GM19239 (cell line): ENCODE results near the gene PML.
A peak's percentile ranks its signal among the peaks of the same experiment; 100 is the strongest.

Source experiments
- DNase-seq: peaks from one replicate; pipeline ENCODE4 v3.0.0; 2011; ENCODE audit warnings: low spot score; ENCODE audit not compliant: insufficient read length
- FAIRE-seq: peaks from 2 replicates; lab custom pipeline; 2011; peaks lifted over from hg19 to GRCh38; lab: Jason Lieb, UNC

Gene PML

DNA sequence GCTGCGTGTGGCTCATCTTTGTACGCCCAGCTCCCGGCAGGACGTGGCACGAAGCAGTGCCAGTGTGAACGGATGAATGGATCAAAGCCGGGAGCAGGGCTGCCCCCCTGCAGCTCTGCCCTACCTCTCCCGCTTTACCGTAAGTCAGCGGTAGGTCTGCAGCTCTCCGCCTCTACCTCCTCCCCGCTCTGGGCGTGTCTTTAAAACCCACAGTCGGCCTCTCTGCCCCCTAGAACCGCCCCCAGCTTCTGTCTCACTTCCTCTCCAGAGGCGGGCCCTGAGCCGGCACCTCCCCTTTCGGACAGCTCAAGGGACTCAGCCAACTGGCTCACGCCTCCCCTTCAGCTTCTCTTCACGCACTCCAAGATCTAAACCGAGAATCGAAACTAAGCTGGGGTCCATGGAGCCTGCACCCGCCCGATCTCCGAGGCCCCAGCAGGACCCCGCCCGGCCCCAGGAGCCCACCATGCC lies at the start of gene PML:
Gene PML, plus strand, starts transcription at position 304 of the 471 bp plus-strand sequence. Its CDS starts 97 bp downstream, at position 401.
- peak; percentile 97 for FAIRE-seq

GRCh38 chr15:73945130-73945508 lies 49.4 kb upstream of the PML start:
- no peak for FAIRE-seq
- no peak for DNase-seq

More for the DNA sequence above, at the start of gene PML:
- peak; percentile 95 for DNase-seq

GRCh38 chr15:73946046-73946721 lies 48.3 kb upstream of the PML start:
- FAIRE-seq (no peak), DNase-seq (no peak)

- FAIRE-seq, result no peak
- DNase-seq, result no peak
Measured at GRCh38 chr15:73946795-73947370, 47.6 kb upstream of the PML start.

- FAIRE-seq, result no peak
- DNase-seq, result no peak
Measured at GRCh38 chr15:73947651-73948050, 46.9 kb upstream of the PML start.

DNA sequence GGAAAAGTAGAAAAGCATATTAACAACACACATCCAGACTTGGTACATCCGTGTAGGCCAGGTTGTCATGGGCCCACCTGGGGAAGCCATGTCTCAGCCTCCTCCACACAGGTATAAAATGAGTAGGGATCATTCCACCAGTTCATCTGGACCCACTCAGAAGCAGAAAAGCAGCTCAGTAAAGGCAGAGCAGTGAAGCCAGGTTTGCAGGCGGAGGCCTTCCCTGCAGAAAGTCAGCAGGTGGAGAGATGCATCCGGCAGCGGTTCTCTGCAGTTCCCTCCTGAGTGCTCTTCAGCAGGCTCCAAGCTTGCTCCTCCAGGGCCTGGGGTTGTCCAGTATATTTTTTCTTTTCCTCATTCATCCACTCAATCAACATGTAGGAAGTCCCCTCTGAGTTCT lies 46.1 kb upstream of the PML start:
- no peak for DNase-seq
- FAIRE-seq, result no peak

- no peak for DNase-seq
- FAIRE-seq, result no peak
Measured at GRCh38 chr15:73948982-73949381, 45.5 kb upstream of the PML start.

- no peak for DNase-seq
- no peak for FAIRE-seq
Measured at GRCh38 chr15:73949496-73949895, 45.0 kb upstream of the PML start.

DNA sequence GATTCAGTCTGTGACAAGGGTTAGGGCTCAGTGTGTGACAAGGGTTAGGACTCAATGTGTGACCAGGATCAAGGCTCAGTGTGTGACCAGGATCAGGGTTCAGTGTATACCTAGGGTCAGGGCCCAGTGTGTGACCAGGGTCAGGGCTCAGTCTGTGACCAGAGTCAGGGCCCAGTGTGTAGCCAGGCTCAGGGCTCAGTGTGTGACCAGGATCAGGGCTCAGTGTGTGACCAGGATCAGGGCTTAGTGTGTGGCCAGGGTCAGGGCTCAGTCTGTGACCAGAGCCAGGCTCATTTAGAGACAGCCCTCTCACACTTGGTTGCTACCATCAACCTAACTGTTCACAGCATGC lies 44.1 kb upstream of the PML start:
- FAIRE-seq (no peak), DNase-seq (no peak)

- DNase-seq (peak; percentile 75), FAIRE-seq (peak; percentile 63)
Measured at GRCh38 chr15:73950831-73951561, 43.5 kb upstream of the PML start.

GRCh38 chr15:73951601-73952000 lies 42.9 kb upstream of the PML start:
- no peak for FAIRE-seq
- DNase-seq, result no peak

GRCh38 chr15:73952171-73952912 lies 42.2 kb upstream of the PML start:
- no peak for DNase-seq

GRCh38 chr15:73952913-73953750 lies 41.4 kb upstream of the PML start:
- FAIRE-seq (no peak), DNase-seq (no peak)

More at GRCh38 chr15:73952171-73952912, 42.2 kb upstream of the PML start:
- FAIRE-seq, result no peak

DNA sequence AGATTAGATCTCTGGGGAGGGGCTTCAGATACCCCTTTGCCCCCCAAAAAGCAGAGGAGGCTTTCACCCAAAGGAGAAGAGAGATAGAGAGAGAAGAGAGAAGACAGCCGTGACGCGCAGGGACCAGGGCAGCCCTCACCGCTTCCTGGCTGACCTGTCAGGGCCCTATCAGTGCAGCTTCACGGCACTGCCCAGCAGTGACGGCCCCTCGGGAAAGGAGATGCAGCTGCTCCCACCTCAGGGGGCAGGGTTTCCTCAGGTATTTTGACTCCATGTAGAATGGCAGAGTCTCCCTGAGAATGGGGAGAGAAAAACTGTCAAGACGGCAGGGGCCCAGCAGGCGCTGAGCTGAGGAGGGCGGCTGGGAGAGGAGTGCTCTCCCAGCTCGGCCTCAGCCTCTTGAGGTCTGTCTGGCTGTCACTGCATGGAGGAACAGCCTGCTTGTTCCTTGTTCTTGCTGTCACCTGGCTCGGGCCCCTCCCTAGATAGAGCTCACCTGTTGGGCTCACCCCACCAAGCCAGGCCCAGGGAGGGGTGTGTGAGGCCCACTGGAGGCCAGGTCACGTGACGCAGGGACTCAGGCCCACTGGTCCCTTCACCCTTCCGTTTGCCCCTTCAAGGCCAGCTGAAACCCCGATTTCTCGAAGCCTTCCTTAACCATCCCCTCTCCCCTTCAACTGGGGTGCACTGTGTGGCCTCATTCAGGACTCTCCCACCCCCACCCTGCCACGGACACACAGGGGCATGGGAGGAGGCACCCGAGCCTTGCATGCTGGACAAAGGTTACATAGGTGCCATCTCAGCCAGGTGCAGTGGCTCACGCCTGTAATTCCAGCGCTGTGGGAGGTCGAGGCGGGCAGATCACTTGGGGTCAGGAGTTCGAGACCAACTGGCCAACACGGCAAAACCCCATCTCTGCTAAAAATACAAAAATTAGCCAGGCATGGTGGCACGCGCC lies 40.0 kb upstream of the PML start:
- no peak for DNase-seq
- FAIRE-seq, result no peak

GRCh38 chr15:73955326-73955725 lies 39.2 kb upstream of the PML start:
- no peak for FAIRE-seq
- DNase-seq, result no peak

- FAIRE-seq, result no peak
- no peak for DNase-seq
Measured at GRCh38 chr15:73955861-73956742, 38.4 kb upstream of the PML start.

- no peak for DNase-seq
Measured at GRCh38 chr15:73956743-73957135, 37.8 kb upstream of the PML start.

DNA sequence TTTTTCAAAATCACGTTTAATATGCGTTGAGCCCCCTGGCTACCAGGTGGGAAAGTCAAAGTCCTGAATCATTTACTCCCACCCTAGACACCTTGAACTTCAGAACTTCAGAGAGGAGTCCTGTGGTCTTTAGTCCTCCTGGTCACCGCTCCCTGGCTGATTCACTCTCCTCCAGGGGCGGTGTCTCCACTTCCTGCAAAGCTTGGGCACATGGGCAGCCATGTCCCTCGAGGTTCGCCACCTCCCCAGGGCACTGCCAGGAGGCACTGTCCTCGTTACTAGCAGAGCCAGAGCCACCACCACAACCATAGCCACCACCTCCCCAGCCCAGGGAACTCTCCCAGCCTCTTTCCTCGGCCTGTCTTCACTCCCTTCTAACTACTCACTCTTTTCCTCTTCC lies 37.2 kb upstream of the PML start:
- no peak for FAIRE-seq
- no peak for DNase-seq

More at GRCh38 chr15:73956743-73957135, 37.8 kb upstream of the PML start:
- no peak for FAIRE-seq
